Sigmoid colon (tissue), 7 donors: Measurements from ENCODE around the gene FAM3B. TPM values are rescaled to one million over a fixed set of nuclear protein-coding genes. Genes with fewer than 3 reads are reported as not detected.

Experiments
- DNase-seq: peaks from one replicate; pipeline ENCODE4 v3.0.0-alpha.2; 2019
- H3K27ac ChIP-seq, 4 donors: fragments of 200-600 bp; sonication (generic); one replicate each; pipeline ENCODE4 v1.5.1; 2016 to 2019; ENCODE audit warnings: mild to moderate bottlenecking in 1 of 4
- H3K27me3 ChIP-seq, 3 donors: fragments of 200-600 bp; sonication (generic); one replicate each; pipeline ENCODE4 v1.5.1; 2019; ENCODE audit warnings: mild to moderate bottlenecking in 1 of 3
- H3K36me3 ChIP-seq, 4 donors: fragments of 200-600 bp; sonication (generic); one replicate each; pipeline ENCODE4 v1.5.1; 2016 to 2019
- H3K4me1 ChIP-seq, 4 donors: fragments of 200-600 bp; sonication (generic); one replicate each; pipeline ENCODE4 v1.5.1; 2017 to 2019
- H3K4me3 ChIP-seq, 4 donors: fragments of 200-600 bp; sonication (generic); one replicate each; pipeline ENCODE4 v1.5.1; 2017 to 2019; ENCODE audit warnings: mild to moderate bottlenecking in 2 of 4, moderate library complexity in 1 of 4
- H3K9me3 ChIP-seq, 4 donors: fragments of 200-600 bp in 3 of 4; sonication (generic) in 3 of 4; one replicate each; pipeline versions ENCODE4 v1.5.1 to v1.6.1; 2013 to 2019
- CTCF ChIP-seq, 4 experiments: fragments of 450-650 bp in 3 of 4; fragments of 200-600 bp in 1 of 4; IDR thresholded peaks; one replicate each; pipeline ENCODE4 v1.5.1; 2016 to 2019; ENCODE audit warnings: antibody characterized with exemption in 4 of 4, mild to moderate bottlenecking in 3 of 4, moderate library complexity in 2 of 4
- EP300 ChIP-seq, 4 donors: sonication (generic); formaldehyde crosslinking; IDR thresholded peaks; one replicate each; pipeline ENCODE4 v1.6.1; 2017; ENCODE audit warnings: antibody characterized with exemption in 4 of 4
- POLR2A ChIP-seq, 2 donors: fragments of 450-650 bp; IDR thresholded peaks; one replicate each; pipeline ENCODE4 v1.6.1; 2016; ENCODE audit warnings: antibody characterized with exemption in 2 of 2, mild to moderate bottlenecking in 2 of 2, moderate library complexity in 2 of 2
- POLR2AphosphoS5 ChIP-seq, 4 donors: sonication (generic); formaldehyde crosslinking; IDR thresholded peaks; one replicate each; pipeline ENCODE4 v1.6.1; 2017; ENCODE audit warnings: antibody characterized with exemption in 4 of 4
- WGBS, 2 donors: extraction: QIAGEN DNeasy Blood & Tissue Kit; methylation state at CpG; one replicate each; pipeline ENCODE4 v1.1.7; 2013; 5-methylcytosine and 5-hydroxymethylcytosine counted together
- intact Hi-C: fragments of 100-400 bp; cut with DNase I; formaldehyde crosslinking; loops from one replicate; pipeline ENCODE4 v1.15.1; 2023
- polyA plus RNA-seq, 3 donors: library from polyadenylated mRNA; stranded (reverse); fragments of 200-250 nt; gene quantifications; one replicate each; pipeline ENCODE4 v1.2.3, GENCODE V29; 2013
- total RNA-seq, 4 donors: library from RNA; depleted of rRNA; stranded (reverse); fragments of >200 nt; gene quantifications; one replicate each; pipeline ENCODE4 v1.1.0, GENCODE V29; 2016
- donor health status: healthy with polysubstance abuse.
- donor health status: Bipolar disorder and iron deficiency.
- donor health status: healthy.

Gene FAM3B
- total and polyA plus RNA-seq, 7 donors, result 0.16 to 2.5 (median 1.4) TPM; not detected in 4

GRCh38 chr21:41361786-41362604, 45.4 kb downstream of the FAM3B start, which contains the start of gene MX2:
Gene MX2 (plus strand): TSS chr21:41362027. CDS start chr21:41376907, 14,880 bp downstream.
- DNase-seq, result peak; percentile 85
- 13 to 14% methylated on average over 24 of the region's 24 CpGs for WGBS, 2 donors
- Histone ChIP-seq H3K9me3 (no peaks in the 10 kb centered on the region), H3K36me3 (no peaks in the 10 kb centered on the region), H3K4me3 (peak within 1 kb of the TSS; percentile 8 to 41 (median 34)), H3K27ac (peak within 1 kb of the TSS; percentile 70 to 80 (median 72)), H3K27me3 (no peaks in the 10 kb centered on the region), H3K4me1 (peaks cover 0 to 22% (median 5%) of the 10 kb centered on the region in 4 donors)
- intact Hi-C loops, result loop anchor here (10.0 kb wide), 1 partner anchor 53 kb away; no protein-coding TSS in a partner anchor
- no peak for TF ChIP-seq POLR2A (IDR thresholded peaks at IDR 0.05)
- TF ChIP-seq POLR2AphosphoS5 (IDR thresholded peaks at IDR 0.05), result peak; percentile 30 to 84 (median 70)
- TF ChIP-seq CTCF (IDR thresholded peaks at IDR 0.05), result no peak
- TF ChIP-seq EP300 (IDR thresholded peaks at IDR 0.05), result peak in 1 of 4 donors; percentile 10

GRCh38 chr21:41362605-41363369, 46.2 kb downstream of the FAM3B start:
- TF ChIP-seq EP300 (IDR thresholded peaks at IDR 0.05) (no peak), POLR2A (IDR thresholded peaks at IDR 0.05) (no peak), CTCF (IDR thresholded peaks at IDR 0.05) (no peak), POLR2AphosphoS5 (IDR thresholded peaks at IDR 0.05) (no peak)
- WGBS, 2 donors, result 79 to 84% methylated on average over 16 of the region's 16 CpGs
- no peaks in the 10 kb centered on the region for H3K36me3 ChIP-seq
- no peaks in the 10 kb centered on the region for H3K9me3 ChIP-seq
- H3K27ac ChIP-seq, result peak overlapping the region; percentile 70 to 80 (median 72)
- H3K4me1 ChIP-seq, result peaks cover 0 to 22% (median 5%) of the 10 kb centered on the region in 4 donors
- peak overlapping the region in 3 of 4 donors; percentile 31 to 41 (median 37) for H3K4me3 ChIP-seq
- H3K27me3 ChIP-seq, result no peaks in the 10 kb centered on the region
- DNase-seq, result no peak
- intact Hi-C loops, result loop anchor here (10.0 kb wide), 1 partner anchor 52 kb away; no protein-coding TSS in a partner anchor

GRCh38 chr21:41363370-41364270, 47.0 kb downstream of the FAM3B start:
- peaks cover 0 to 6% (median 0%) of the 10 kb centered on the region in 3 donors for H3K27me3 ChIP-seq
- H3K36me3 ChIP-seq, result no peaks in the 10 kb centered on the region
- intact Hi-C loops, result loop anchor here (10.0 kb wide), 1 partner anchor 51 kb away; no protein-coding TSS in a partner anchor
- H3K9me3 ChIP-seq, result no peaks in the 10 kb centered on the region
- H3K4me3 ChIP-seq, result no peak overlapping the region
- no peak for DNase-seq
- WGBS, 2 donors, result 93 to 94% methylated on average over 18 of the region's 18 CpGs
- TF ChIP-seq POLR2AphosphoS5 (IDR thresholded peaks at IDR 0.05) (no peak), EP300 (IDR thresholded peaks at IDR 0.05) (no peak), POLR2A (IDR thresholded peaks at IDR 0.05) (no peak), CTCF (IDR thresholded peaks at IDR 0.05) (no peak)
- H3K4me1 ChIP-seq, result peaks cover 0 to 24% (median 5%) of the 10 kb centered on the region in 4 donors
- no peak overlapping the region for H3K27ac ChIP-seq

- WGBS, 2 donors, result 44 to 80% methylated on average over 6 of the region's 6 CpGs
- Histone ChIP-seq H3K4me3 (no peak overlapping the region), H3K36me3 (no peaks in the 10 kb centered on the region), H3K27me3 (peaks cover under 1 to 13% (median 2%) of the 10 kb centered on the region in 3 donors), H3K4me1 (peaks cover 0 to 31% (median 6%) of the 10 kb centered on the region in 4 donors), H3K27ac (no peak overlapping the region), H3K9me3 (no peaks in the 10 kb centered on the region)
- intact Hi-C loops, result loop anchor here (10.0 kb wide), 1 partner anchor 50 kb away; no protein-coding TSS in a partner anchor
- no peak for TF ChIP-seq CTCF (IDR thresholded peaks at IDR 0.05)
- no peak for TF ChIP-seq POLR2AphosphoS5 (IDR thresholded peaks at IDR 0.05)
- TF ChIP-seq EP300 (IDR thresholded peaks at IDR 0.05), result no peak
- no peak for TF ChIP-seq POLR2A (IDR thresholded peaks at IDR 0.05)
- no peak for DNase-seq
Observed at GRCh38 chr21:41364308-41364707, 47.7 kb downstream of the FAM3B start.
